HG03469 (cell line): ENCODE data around the gene FAM83B.
"Not testable (repeated sequence)": the region's sequence is repeated elsewhere in the genome, so short reads cannot be mapped to it uniquely, and the experiment has no call there.

Source experiments
- ATAC-seq: cut with Tn5 transposase; IDR thresholded peaks from one replicate; pipeline ENCODE4 v1.9.1; 2021; ENCODE audit warnings: mild to moderate bottlenecking, moderate library complexity, moderate number of reproducible peaks; ENCODE audit not compliant: unreplicated experiment

The FAM83B gene

GRCh38 chr6:54856129-54856528 is 9.6 kb downstream of the FAM83B start:
- no peak for ATAC-seq

- no peak for ATAC-seq
Measured at GRCh38 chr6:54860132-54860531, 13.6 kb downstream of the FAM83B start.

GRCh38 chr6:54860739-54861138 is 14.2 kb downstream of the FAM83B start:
- ATAC-seq, result no peak

GRCh38 chr6:54861905-54862616 is 15.5 kb downstream of the FAM83B start:
- ATAC-seq, result no peak

- no peak for ATAC-seq
Measured at GRCh38 chr6:54864272-54864671, 17.7 kb downstream of the FAM83B start.

- no peak for ATAC-seq
Measured at GRCh38 chr6:54865091-54865631, 18.6 kb downstream of the FAM83B start.

- no peak for ATAC-seq
Measured at GRCh38 chr6:54868556-54868955, 22.0 kb downstream of the FAM83B start.

GRCh38 chr6:54873599-54873998 is 27.0 kb downstream of the FAM83B start:
- ATAC-seq, result no peak

- ATAC-seq, result no peak
Measured at GRCh38 chr6:54874349-54875048, 27.9 kb downstream of the FAM83B start.

GRCh38 chr6:54875539-54875938 is 29.0 kb downstream of the FAM83B start:
- no peak for ATAC-seq

GRCh38 chr6:54876365-54876764 is 29.8 kb downstream of the FAM83B start:
- ATAC-seq, result no peak

- no peak for ATAC-seq
Measured at GRCh38 chr6:54876871-54877270, 30.3 kb downstream of the FAM83B start.

- peak; percentile 68 for ATAC-seq
Measured at GRCh38 chr6:54877713-54878317, 31.2 kb downstream of the FAM83B start.

- no peak for ATAC-seq
Measured at GRCh38 chr6:54878718-54879117, 32.1 kb downstream of the FAM83B start.

GRCh38 chr6:54879188-54879985 is 32.8 kb downstream of the FAM83B start:
- ATAC-seq, result no peak

GRCh38 chr6:54881067-54881730 is 34.6 kb downstream of the FAM83B start:
- ATAC-seq, result no peak

- not testable (repeated sequence) for ATAC-seq
Measured at GRCh38 chr6:54881891-54882290, 35.3 kb downstream of the FAM83B start.

GRCh38 chr6:54886932-54887584 is 40.5 kb downstream of the FAM83B start:
- ATAC-seq, result no peak

GRCh38 chr6:54891536-54891935 is 45.0 kb downstream of the FAM83B start:
- no peak for ATAC-seq

- ATAC-seq, result no peak
Measured at GRCh38 chr6:54892831-54893230, 46.3 kb downstream of the FAM83B start.
